GM12878 (cell line): ENCODE data around the gene UBASH3B.

Experiments used
- CTCF ChIP-seq, 3 experiments: IDR thresholded peaks in 2 of 3; conservative IDR thresholded peaks in 1 of 3; 2 replicates each; pipeline ENCODE4 v1.5.1; 2011; ENCODE audit warnings: low read depth in 3 of 3, low read length in 3 of 3, mild to moderate bottlenecking in 3 of 3, control low read depth in 2 of 3, moderate library complexity in 2 of 3, inconsistent platforms in 1 of 3, mixed read lengths in 1 of 3; ENCODE audit not compliant: control insufficient read depth in 2 of 3, insufficient read depth in 1 of 3; ENCODE audit errors: extremely low read depth in 1 of 3
- POLR2A ChIP-seq: IDR thresholded peaks from 2 replicates; pipeline ENCODE4 v1.6.1; 2011; ENCODE audit warnings: low read depth, mild to moderate bottlenecking, low read length
- POLR2AphosphoS5 ChIP-seq: IDR thresholded peaks from 2 replicates; pipeline ENCODE4 v1.6.1; 2011; ENCODE audit warnings: mild to moderate bottlenecking, low read length, inconsistent platforms
- SIN3A ChIP-seq: IDR thresholded peaks from 2 replicates; pipeline ENCODE4 v1.6.1; 2012; ENCODE audit warnings: low read depth, low read length, improper control_type of control experiment
- ZBTB4 ChIP-seq: fragments of 450-650 bp; formaldehyde crosslinking; IDR thresholded peaks from 2 replicates; pipeline ENCODE4 v1.4.0; 2022; ENCODE audit warnings: mild to moderate bottlenecking, moderate library complexity

- no peak for TF ChIP-seq CTCF (IDR thresholded peaks at IDR 0.05 in 2 of 3, conservative IDR thresholded peaks at IDR 0.05 in 1 of 3; ENCODE audit: control insufficient read depth in 2 of 3, extremely low read depth in 1 of 3, insufficient read depth in 1 of 3, low read depth in 3 of 3, low read length in 3 of 3)
- no peak for TF ChIP-seq SIN3A
- TF ChIP-seq POLR2A: no peak
- no peak for TF ChIP-seq ZBTB4 (CRISPR knock-in tag)
- no peak for TF ChIP-seq POLR2AphosphoS5
These were observed 6.4 kb upstream of the UBASH3B start for GRCh38 chr11:122649116-122649515.
